Stimulated activated CD8-positive, alpha-beta memory T cell treated with anti-CD3 and anti-CD28 coated beads, Interleukin-12 subunit alpha, Interleukin-12 subunit beta, amount 100 ng/mL, for 1 hour (primary cell): ENCODE data around the gene TBC1D22B.
"Not testable (repeated sequence)": the region's sequence is repeated elsewhere in the genome, so short reads cannot be mapped to it uniquely, and the experiment has no call there.

Source experiments
- DNase-seq: peaks from one replicate; pipeline ENCODE4 v3.0.0-alpha.2; 2020; ENCODE audit warnings: low read depth

TBC1D22B gene

DNA sequence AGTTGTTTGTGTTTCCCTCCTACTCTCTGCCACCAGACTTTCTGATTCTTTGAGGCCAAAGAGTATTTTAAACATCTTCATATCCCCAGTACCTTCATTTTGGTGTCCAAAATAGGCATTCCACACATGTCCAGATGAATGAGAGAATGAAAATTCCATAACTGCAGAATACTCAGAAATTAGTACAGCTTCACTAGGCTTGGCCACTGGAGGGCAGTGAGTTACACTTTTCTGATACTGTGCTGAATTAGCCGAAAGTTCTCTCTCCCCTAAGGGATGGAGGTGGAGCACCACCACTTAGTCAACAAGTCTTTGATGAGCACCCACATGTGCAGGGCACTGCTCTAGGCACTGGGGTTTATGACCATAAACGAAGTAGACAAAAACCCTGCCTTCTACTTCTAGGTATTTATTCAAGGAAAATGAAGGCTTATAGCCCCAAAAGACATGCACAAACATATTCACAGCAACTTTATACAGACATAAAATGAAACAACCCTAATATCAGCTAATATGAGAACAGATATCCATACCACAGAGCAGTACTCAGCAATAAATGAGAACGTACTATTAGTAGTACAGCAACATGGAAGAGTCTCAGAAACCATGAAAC lies 46.4 kb downstream of the TBC1D22B start:
- DNase-seq: no peak

GRCh38 chr6:37304766-37305165 lies 47.2 kb downstream of the TBC1D22B start:
- no peak for DNase-seq

DNA sequence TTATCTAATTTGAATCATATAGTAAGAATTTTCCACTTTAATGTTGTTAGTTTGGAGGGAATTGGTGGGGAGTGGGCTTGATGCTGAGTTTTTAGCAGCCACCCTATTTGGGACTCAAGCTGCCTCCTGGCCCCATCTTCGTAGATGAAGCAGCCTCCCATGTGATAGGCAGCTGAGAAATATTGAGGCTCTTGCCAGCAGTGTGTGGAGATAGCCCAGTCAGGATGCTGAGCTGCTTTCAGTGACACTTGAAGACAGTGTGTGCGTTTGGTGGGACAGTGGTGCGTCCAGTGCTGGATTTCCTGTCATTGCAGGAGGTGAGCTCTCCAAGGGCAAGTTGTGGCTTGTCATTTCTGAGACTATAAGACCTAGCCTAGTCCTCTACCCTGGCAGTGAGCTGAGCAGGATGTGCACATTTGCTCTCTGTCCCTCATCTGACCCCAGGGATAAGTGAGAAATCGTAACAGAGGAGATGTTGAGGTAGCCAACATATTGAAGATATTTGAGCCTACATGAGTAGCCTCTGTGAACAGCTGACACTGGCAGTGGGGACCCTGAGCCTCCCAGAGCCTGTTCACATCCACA lies 48.4 kb downstream of the TBC1D22B start:
- no peak for DNase-seq

GRCh38 chr6:37306624-37307222 lies 49.2 kb downstream of the TBC1D22B start:
- no peak for DNase-seq

- not testable (repeated sequence) for DNase-seq
These were observed 49.9 kb downstream of the TBC1D22B start for GRCh38 chr6:37307484-37307883.

- no peak for DNase-seq
These were observed 50.7 kb downstream of the TBC1D22B start for GRCh38 chr6:37308069-37308815.

GRCh38 chr6:37309046-37309445 lies 51.5 kb downstream of the TBC1D22B start:
- DNase-seq: no peak

- no peak for DNase-seq
These were observed 52.1 kb downstream of the TBC1D22B start for GRCh38 chr6:37309692-37310091.

- DNase-seq: no peak
These were observed 53.4 kb downstream of the TBC1D22B start for GRCh38 chr6:37310966-37311365.

- no peak for DNase-seq
These were observed 54.3 kb downstream of the TBC1D22B start for GRCh38 chr6:37311741-37312473.

- DNase-seq: no peak
These were observed 56.3 kb downstream of the TBC1D22B start for GRCh38 chr6:37313723-37314486.

- DNase-seq: no peak
These were observed 57.0 kb downstream of the TBC1D22B start for GRCh38 chr6:37314487-37315156.

GRCh38 chr6:37315157-37315515 lies 57.6 kb downstream of the TBC1D22B start:
- DNase-seq: no peak

DNA sequence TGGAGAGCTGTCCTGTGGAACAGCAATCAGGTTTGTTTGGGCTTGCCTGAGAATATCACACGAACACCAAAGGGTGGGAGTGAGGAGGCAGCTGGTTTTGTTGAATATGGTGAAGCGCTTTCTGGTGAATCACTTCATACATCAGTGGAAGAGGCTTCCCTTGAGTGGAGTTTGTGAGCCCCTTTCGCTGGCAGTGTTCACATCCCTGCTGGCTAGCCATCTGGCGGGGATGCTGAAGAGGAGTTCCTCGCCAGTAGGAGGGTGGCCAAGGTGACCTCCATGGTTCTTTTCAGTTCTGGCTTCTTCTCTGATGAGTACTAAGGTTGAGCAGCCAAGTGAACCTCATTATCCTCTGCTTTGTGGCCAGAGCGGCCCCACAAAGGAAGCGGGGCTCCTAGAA lies 58.5 kb downstream of the TBC1D22B start:
- no peak for DNase-seq

- no peak for DNase-seq
These were observed 59.9 kb downstream of the TBC1D22B start for GRCh38 chr6:37317312-37318038.

DNA sequence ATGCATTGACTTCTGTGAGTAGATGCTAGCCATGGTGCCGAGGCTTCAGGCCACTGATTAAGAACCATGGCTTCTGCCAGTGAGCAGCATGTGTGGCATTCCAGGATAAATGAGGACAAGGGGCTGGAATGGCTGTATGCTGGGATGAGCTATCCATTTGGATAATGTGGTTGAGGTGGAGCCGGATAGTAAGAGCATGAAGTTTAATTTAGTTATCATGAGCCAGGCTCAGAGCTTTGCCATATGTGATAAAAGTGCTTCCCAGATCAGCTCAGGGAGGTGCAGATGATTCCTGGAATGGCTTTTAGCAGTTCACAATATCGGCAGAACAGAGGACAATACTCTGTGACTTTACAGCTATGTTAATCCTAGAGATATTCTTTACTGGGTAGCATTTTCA lies 61.6 kb downstream of the TBC1D22B start:
- DNase-seq: no peak

GRCh38 chr6:37319856-37320480 lies 62.4 kb downstream of the TBC1D22B start:
- DNase-seq: no peak

- DNase-seq: no peak
These were observed 63.1 kb downstream of the TBC1D22B start for GRCh38 chr6:37320646-37321045.

DNA sequence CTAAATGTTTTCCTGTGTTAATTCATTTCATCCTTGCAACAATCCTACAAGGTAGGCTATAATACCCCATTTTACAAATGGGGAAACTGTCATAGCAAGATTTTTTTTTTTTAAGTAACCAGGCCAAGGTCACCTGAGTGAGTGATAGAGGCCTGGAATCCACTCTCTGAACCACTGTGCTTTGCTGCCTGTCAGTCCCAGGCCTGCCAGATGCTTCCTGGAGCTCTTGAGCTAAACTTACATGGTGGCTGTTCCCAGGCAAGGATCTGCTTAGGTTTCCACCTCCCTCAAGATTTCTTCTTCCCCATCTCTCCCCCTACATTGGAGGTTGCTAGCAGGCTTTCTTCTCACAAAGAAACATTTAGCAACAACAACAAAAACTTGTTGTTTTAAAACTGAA lies 63.5 kb downstream of the TBC1D22B start:
- no peak for DNase-seq
